Measurements from ENCODE around the gene TIAM1.

Gene TIAM1

GRCh38 chr21:31135531-31136184 is 208.4 kb downstream of the TIAM1 start:
- H3K4me2 ChIP-seq (ENCODE audit: insufficient read depth, low read length), result no peak overlapping the region
- peaks cover 32% of the 10 kb centered on the region for H3K4me1 ChIP-seq (ENCODE audit: insufficient read depth, low read length)
- H3K9ac ChIP-seq (ENCODE audit: low read depth, low read length), result no peak overlapping the region
- no peak overlapping the region for H3K4me3 ChIP-seq (ENCODE audit: low read depth in 1 of 2, low read length in 2 of 2)
- ATAC-seq (ENCODE audit: insufficient read depth, low read depth), result no peak
- H4K20me1 ChIP-seq (ENCODE audit: insufficient read depth, low read length), result no peaks in the 10 kb centered on the region; the same call in 1 of the 2 replicates
- no peak for DNase-seq
- no peak for TF ChIP-seq CTCF (IDR thresholded peaks at IDR 0.05; ENCODE audit: borderline replicate concordance, extremely low read depth, low read length, poor library complexity, severe bottlenecking)
- TF ChIP-seq EZH2 (IDR thresholded peaks at IDR 0.05; ENCODE audit: borderline replicate concordance, low read depth, low read length, severe bottlenecking), result no peak
- no peaks in the 10 kb centered on the region for H3K27me3 ChIP-seq (ENCODE audit: insufficient read depth, low read length, poor library complexity)
- peaks cover 3% of the 10 kb centered on the region; the same call in 1 of the 2 replicates for H3K36me3 ChIP-seq (ENCODE audit: insufficient read depth, low read length)
- H3K9me3 ChIP-seq (ENCODE audit: insufficient read depth, low read length, severe bottlenecking), result no peaks in the 10 kb centered on the region
- no peak overlapping the region for H3K27ac ChIP-seq (ENCODE audit: low read length)
- H2AFZ ChIP-seq (ENCODE audit: low read depth, low read length), result no peak overlapping the region
- H3K79me2 ChIP-seq (ENCODE audit: insufficient read depth, low read length), result no peaks in the 10 kb centered on the region

- Histone ChIP-seq H2AFZ (ENCODE audit: low read depth, low read length) (peak overlapping the region; percentile 5; the same call in 1 of the 2 replicates), H3K27me3 (ENCODE audit: insufficient read depth, low read length, poor library complexity) (no peaks in the 10 kb centered on the region), H4K20me1 (ENCODE audit: insufficient read depth, low read length) (no peaks in the 10 kb centered on the region; the same call in 1 of the 2 replicates), H3K36me3 (ENCODE audit: insufficient read depth, low read length) (peaks cover 8% of the 10 kb centered on the region; the same call in 1 of the 2 replicates), H3K4me3 (ENCODE audit: low read depth in 1 of 2, low read length in 2 of 2) (peak overlapping the region in 1 of 2 experiments; percentile 19; a peak in 2 of 4 replicates), H3K9me3 (ENCODE audit: insufficient read depth, low read length, severe bottlenecking) (no peaks in the 10 kb centered on the region), H3K4me1 (ENCODE audit: insufficient read depth, low read length) (peaks cover 32% of the 10 kb centered on the region), H3K4me2 (ENCODE audit: insufficient read depth, low read length) (peak overlapping the region; percentile 51), H3K27ac (ENCODE audit: low read length) (peak overlapping the region; percentile 60), H3K79me2 (ENCODE audit: insufficient read depth, low read length) (no peaks in the 10 kb centered on the region), H3K9ac (ENCODE audit: low read depth, low read length) (peak overlapping the region; percentile 20)
- TF ChIP-seq EZH2 (IDR thresholded peaks at IDR 0.05; ENCODE audit: borderline replicate concordance, low read depth, low read length, severe bottlenecking) (no peak), CTCF (IDR thresholded peaks at IDR 0.05; ENCODE audit: borderline replicate concordance, extremely low read depth, low read length, poor library complexity, severe bottlenecking) (peak; percentile 20)
- ATAC-seq (ENCODE audit: insufficient read depth, low read depth), result peak; percentile 68
- DNase-seq, result peak; percentile 50
These were observed 210.7 kb downstream of the TIAM1 start for GRCh38 chr21:31133243-31133830.

DNA sequence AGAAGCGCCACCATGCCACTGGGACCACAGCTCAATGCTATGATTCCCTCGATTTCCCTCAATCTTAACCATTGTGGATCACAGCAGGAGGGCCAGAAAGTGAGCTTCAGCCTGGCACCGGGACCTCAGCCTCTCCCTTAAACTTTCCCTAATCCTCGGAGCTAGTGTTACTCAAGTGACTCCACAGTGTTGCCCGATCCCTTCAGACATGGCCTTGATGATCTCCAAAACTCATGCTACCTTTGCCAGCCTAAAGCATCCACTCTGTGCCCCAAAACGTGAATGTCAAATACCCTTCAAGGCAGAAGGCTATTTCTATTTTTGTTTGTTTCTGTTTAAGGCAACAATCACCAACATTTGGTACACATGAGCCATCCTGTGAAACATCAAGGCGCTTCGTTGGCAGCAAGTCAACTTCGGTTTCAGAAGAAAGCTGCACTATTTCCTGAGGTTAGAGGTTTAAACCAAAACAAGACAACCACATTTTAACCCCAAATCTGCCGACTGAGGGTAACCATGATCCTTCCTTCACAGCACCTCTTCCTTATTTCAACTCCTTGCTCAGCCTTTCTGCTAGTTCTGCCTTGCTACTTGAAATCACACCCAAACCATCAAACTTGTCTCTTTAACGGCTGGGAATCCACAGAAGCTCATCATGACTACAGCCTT is 211.4 kb downstream of the TIAM1 start:
- Histone ChIP-seq H3K27me3 (ENCODE audit: insufficient read depth, low read length, poor library complexity) (no peaks in the 10 kb centered on the region), H3K9ac (ENCODE audit: low read depth, low read length) (peak overlapping the region; percentile 20; the same call in 1 of the 2 replicates), H3K36me3 (ENCODE audit: insufficient read depth, low read length) (peaks cover 7% of the 10 kb centered on the region; the same call in 1 of the 2 replicates), H3K27ac (ENCODE audit: low read length) (peak overlapping the region; percentile 69), H3K9me3 (ENCODE audit: insufficient read depth, low read length, severe bottlenecking) (no peaks in the 10 kb centered on the region), H3K4me2 (ENCODE audit: insufficient read depth, low read length) (peak overlapping the region; percentile 51), H3K4me3 (ENCODE audit: low read depth in 1 of 2, low read length in 2 of 2) (peak overlapping the region in 1 of 2 experiments; percentile 29; a peak in 2 of 4 replicates), H4K20me1 (ENCODE audit: insufficient read depth, low read length) (no peaks in the 10 kb centered on the region; the same call in 1 of the 2 replicates), H3K4me1 (ENCODE audit: insufficient read depth, low read length) (peaks cover 32% of the 10 kb centered on the region), H2AFZ (ENCODE audit: low read depth, low read length) (peak overlapping the region; percentile 5; the same call in 1 of the 2 replicates), H3K79me2 (ENCODE audit: insufficient read depth, low read length) (no peaks in the 10 kb centered on the region)
- TF ChIP-seq EZH2 (IDR thresholded peaks at IDR 0.05; ENCODE audit: borderline replicate concordance, low read depth, low read length, severe bottlenecking) (no peak), CTCF (IDR thresholded peaks at IDR 0.05; ENCODE audit: borderline replicate concordance, extremely low read depth, low read length, poor library complexity, severe bottlenecking) (no peak)
- ATAC-seq (ENCODE audit: insufficient read depth, low read depth) (peak; percentile 93), DNase-seq (peak; percentile 85)

All from DND-41 (cell line).